SK-N-SH treated with all-trans-retinoic acid at 6 μM for 48 hours (cell line): ENCODE data around the gene AIMP2.

Experiments
- ARNTL ChIP-seq: fragments of 450-650 bp; formaldehyde crosslinking; IDR thresholded peaks from 2 replicates; pipeline ENCODE4 v1.5.0; 2020; ENCODE audit warnings: low read depth, mild to moderate bottlenecking, moderate library complexity, borderline replicate concordance
- CREB5 ChIP-seq: fragments of 250-450 bp; sonication (Bioruptor Pico); IDR thresholded peaks from 2 replicates; pipeline ENCODE4 v1.5.1; 2020; ENCODE audit warnings: low read depth, mild to moderate bottlenecking, moderate library complexity
- GLIS3 ChIP-seq: fragments of 250-450 bp; sonication (Bioruptor Pico); IDR thresholded peaks from 2 replicates; pipeline ENCODE4 v1.5.0; 2020; ENCODE audit warnings: mild to moderate bottlenecking, moderate library complexity
- OSR1 ChIP-seq: fragments of 250-450 bp; sonication (Bioruptor Pico); IDR thresholded peaks from 2 replicates; pipeline ENCODE4 v1.8.0; 2022; ENCODE audit warnings: moderate library complexity, mild to moderate bottlenecking, inconsistent platforms
- PPARA ChIP-seq: fragments of 250-450 bp; sonication (Bioruptor Pico); IDR thresholded peaks from 2 replicates; pipeline ENCODE4 v1.5.0; 2020; ENCODE audit warnings: mild to moderate bottlenecking, borderline replicate concordance
- RARB ChIP-seq: fragments of 250-450 bp; sonication (Bioruptor Pico); IDR thresholded peaks from 2 replicates; pipeline ENCODE4 v1.8.0; 2021; ENCODE audit warnings: mild to moderate bottlenecking, moderate library complexity
- SNAI2 ChIP-seq: fragments of 250-450 bp; sonication (Bioruptor Pico); IDR thresholded peaks from 2 replicates; pipeline ENCODE4 v1.5.0; 2020; ENCODE audit warnings: mild to moderate bottlenecking, moderate library complexity
- TCF4 ChIP-seq: fragments of 250-450 bp; sonication (Bioruptor Pico); IDR thresholded peaks from 2 replicates; pipeline ENCODE4 v1.8.0; 2021; ENCODE audit warnings: mild to moderate bottlenecking, moderate library complexity, borderline replicate concordance
- TOX ChIP-seq: fragments of 250-450 bp; sonication (Bioruptor Pico); IDR thresholded peaks from 2 replicates; pipeline ENCODE4 v1.8.0; 2021; ENCODE audit warnings: mild to moderate bottlenecking, moderate library complexity, borderline replicate concordance
- ZC3H10 ChIP-seq: fragments of 250-450 bp; sonication (Bioruptor Pico); IDR thresholded peaks from 2 replicates; pipeline ENCODE4 v1.5.1; 2021; ENCODE audit warnings: mild to moderate bottlenecking, moderate library complexity
- ZFP3 ChIP-seq: fragments of 250-450 bp; sonication (Bioruptor Pico); IDR thresholded peaks from 2 replicates; pipeline ENCODE4 v1.5.0; 2020; ENCODE audit warnings: mild to moderate bottlenecking, moderate library complexity
- ZNF70 ChIP-seq: fragments of 450-650 bp; formaldehyde crosslinking; IDR thresholded peaks from 2 replicates; pipeline ENCODE4 v1.5.0; 2020; ENCODE audit warnings: mild to moderate bottlenecking, moderate library complexity
- ZNF8 ChIP-seq: fragments of 450-650 bp; formaldehyde crosslinking; IDR thresholded peaks from 2 replicates; pipeline ENCODE4 v1.5.0; 2020; ENCODE audit warnings: mild to moderate bottlenecking, moderate library complexity
- TF ChIP-seq, protein P1 (sequence below): fragments of 250-450 bp; sonication (Bioruptor Pico); IDR thresholded peaks from 2 replicates; pipeline ENCODE4 v1.8.0; 2020; ENCODE audit warnings: mild to moderate bottlenecking, moderate library complexity, borderline replicate concordance

- TF ChIP-seq, protein P1, sequence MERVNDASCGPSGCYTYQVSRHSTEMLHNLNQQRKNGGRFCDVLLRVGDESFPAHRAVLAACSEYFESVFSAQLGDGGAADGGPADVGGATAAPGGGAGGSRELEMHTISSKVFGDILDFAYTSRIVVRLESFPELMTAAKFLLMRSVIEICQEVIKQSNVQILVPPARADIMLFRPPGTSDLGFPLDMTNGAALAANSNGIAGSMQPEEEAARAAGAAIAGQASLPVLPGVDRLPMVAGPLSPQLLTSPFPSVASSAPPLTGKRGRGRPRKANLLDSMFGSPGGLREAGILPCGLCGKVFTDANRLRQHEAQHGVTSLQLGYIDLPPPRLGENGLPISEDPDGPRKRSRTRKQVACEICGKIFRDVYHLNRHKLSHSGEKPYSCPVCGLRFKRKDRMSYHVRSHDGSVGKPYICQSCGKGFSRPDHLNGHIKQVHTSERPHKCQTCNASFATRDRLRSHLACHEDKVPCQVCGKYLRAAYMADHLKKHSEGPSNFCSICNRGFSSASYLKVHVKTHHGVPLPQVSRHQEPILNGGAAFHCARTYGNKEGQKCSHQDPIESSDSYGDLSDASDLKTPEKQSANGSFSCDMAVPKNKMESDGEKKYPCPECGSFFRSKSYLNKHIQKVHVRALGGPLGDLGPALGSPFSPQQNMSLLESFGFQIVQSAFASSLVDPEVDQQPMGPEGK (CRISPR knock-in tag) = no peak
- TF ChIP-seq ARNTL (no peak), CREB5 (no peak), ZNF70 (CRISPR knock-in tag) (no peak), TOX (CRISPR knock-in tag) (no peak), ZFP3 (no peak), OSR1 (CRISPR knock-in tag) (no peak), GLIS3 (no peak), SNAI2 (CRISPR knock-in tag) (no peak), ZC3H10 (CRISPR knock-in tag) (no peak), TCF4 (CRISPR knock-in tag) (no peak), RARB (no peak), ZNF8 (no peak), PPARA (CRISPR knock-in tag) (no peak)
Measured at GRCh38 chr7:6011541-6011940, 2.5 kb downstream of the AIMP2 start.
